ENCODE measurements around the gene COL1A1. TPM values are rescaled to one million over a fixed set of nuclear protein-coding genes. Genes with fewer than 3 reads are reported as not detected.

The COL1A1 gene
- total RNA-seq, 4 donors from 2014 or later: 20.7 to 123 (median 41.5) TPM

DNA sequence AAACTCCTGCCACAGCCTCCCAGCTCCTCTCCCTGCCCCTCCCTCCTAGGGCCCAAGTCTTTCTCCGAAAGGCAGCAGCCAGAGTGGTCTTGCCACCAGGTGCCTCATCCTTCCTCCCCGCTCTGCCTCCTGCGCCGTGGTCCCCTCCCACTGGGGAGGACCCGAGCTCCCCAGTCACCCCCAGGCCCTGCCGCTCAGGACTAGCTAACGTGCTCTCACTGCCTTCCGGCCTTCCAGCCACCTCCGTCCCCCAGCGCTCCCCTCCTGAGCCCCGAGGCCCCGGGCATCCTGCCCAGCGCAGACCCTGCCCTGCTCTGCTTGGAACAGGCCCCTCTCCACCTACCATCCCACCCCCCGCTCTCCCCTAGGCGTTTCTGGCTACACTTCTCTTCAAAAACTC, 19.4 kb upstream of the COL1A1 start:
- intact Hi-C loops (cut with DNase I): no loop called here
- DNase-seq (ENCODE audit: extremely low spot score): no peak
- Histone ChIP-seq H3K27ac (replicated peaks in 1 of 4) (peak overlapping the region in 2 of 4 donors; percentile 65 to 70), H3K27me3 (no peaks in the 10 kb centered on the region), H3K9me3 (no peaks in the 10 kb centered on the region), H3K4me1 (peaks cover 29 to 64% (median 62%) of the 10 kb centered on the region in 4 donors), H3K36me3 (no peaks in the 10 kb centered on the region), H3K4me3 (no peak overlapping the region)
- no peak for TF ChIP-seq EP300 (IDR thresholded peaks at IDR 0.05)
- no peak for TF ChIP-seq POLR2A (IDR thresholded peaks at IDR 0.05; ENCODE audit: low read depth)
- TF ChIP-seq POLR2AphosphoS5 (IDR thresholded peaks at IDR 0.05): no peak
- WGBS: 89% methylated on average over 15 of the region's 15 CpGs

DNA sequence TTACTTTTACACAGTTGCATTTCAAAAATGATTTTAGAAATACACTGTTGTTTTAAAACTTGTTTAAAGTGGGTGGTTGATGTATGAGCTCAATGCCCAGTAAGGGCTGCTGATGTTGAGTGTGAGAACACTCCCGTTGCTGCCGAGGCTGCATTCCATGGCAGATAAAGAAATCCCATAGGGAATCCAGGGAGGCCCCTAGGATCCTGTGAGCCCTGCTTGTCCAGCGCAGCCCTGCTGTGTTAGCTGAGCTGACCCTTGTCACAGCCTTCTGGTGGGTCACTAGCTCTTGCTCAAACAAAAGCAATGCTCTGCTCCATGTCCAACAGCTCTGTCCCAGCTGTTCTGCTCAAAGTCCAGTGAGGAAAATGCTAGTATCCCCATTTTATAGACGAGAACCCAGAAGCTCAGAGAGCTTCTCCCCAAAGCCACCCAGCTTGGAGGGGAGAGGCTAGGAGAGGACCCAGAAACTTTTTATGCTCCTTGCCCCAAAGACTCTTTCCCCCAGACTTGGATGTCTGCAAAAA, 18.6 kb upstream of the COL1A1 start:
- Histone ChIP-seq H3K27ac (replicated peaks in 1 of 4) (peak overlapping the region; percentile 67 to 75 (median 68)), H3K4me3 (no peak overlapping the region), H3K36me3 (no peaks in the 10 kb centered on the region), H3K4me1 (peaks cover 29 to 68% (median 62%) of the 10 kb centered on the region in 4 donors), H3K27me3 (no peaks in the 10 kb centered on the region), H3K9me3 (no peaks in the 10 kb centered on the region)
- DNase-seq (ENCODE audit: extremely low spot score): no peak
- WGBS: 43% methylated on average over 4 of the region's 4 CpGs
- intact Hi-C loops (cut with DNase I): no loop called here
- TF ChIP-seq, protein P1, sequence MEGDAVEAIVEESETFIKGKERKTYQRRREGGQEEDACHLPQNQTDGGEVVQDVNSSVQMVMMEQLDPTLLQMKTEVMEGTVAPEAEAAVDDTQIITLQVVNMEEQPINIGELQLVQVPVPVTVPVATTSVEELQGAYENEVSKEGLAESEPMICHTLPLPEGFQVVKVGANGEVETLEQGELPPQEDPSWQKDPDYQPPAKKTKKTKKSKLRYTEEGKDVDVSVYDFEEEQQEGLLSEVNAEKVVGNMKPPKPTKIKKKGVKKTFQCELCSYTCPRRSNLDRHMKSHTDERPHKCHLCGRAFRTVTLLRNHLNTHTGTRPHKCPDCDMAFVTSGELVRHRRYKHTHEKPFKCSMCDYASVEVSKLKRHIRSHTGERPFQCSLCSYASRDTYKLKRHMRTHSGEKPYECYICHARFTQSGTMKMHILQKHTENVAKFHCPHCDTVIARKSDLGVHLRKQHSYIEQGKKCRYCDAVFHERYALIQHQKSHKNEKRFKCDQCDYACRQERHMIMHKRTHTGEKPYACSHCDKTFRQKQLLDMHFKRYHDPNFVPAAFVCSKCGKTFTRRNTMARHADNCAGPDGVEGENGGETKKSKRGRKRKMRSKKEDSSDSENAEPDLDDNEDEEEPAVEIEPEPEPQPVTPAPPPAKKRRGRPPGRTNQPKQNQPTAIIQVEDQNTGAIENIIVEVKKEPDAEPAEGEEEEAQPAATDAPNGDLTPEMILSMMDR (IDR thresholded peaks at IDR 0.05): no peak
- TF ChIP-seq EP300 (IDR thresholded peaks at IDR 0.05): no peak

DNA sequence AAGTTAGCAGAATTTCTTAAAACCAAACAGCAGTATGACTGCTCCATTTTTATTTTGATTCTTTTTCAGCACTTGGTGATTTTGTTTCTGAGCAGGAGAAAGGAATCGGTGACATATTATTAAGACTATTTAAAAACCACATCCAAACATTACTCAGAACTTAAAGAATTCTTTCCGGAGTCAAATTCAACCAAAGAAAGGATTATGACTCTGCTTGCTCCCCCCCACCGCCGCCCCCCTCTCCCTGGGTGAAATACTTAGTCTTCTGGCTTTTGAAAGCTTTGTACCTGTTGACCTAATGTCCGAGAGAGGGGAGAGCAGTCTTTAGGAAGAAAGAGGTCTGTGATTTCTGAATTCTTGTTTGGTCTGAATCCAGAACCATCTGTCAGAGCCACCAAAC, 17.9 kb upstream of the COL1A1 start:
- H3K4me1 ChIP-seq: peaks cover 32 to 69% (median 65%) of the 10 kb centered on the region in 4 donors
- no peak for TF ChIP-seq POLR2A (IDR thresholded peaks at IDR 0.05; ENCODE audit: low read depth)

DNA sequence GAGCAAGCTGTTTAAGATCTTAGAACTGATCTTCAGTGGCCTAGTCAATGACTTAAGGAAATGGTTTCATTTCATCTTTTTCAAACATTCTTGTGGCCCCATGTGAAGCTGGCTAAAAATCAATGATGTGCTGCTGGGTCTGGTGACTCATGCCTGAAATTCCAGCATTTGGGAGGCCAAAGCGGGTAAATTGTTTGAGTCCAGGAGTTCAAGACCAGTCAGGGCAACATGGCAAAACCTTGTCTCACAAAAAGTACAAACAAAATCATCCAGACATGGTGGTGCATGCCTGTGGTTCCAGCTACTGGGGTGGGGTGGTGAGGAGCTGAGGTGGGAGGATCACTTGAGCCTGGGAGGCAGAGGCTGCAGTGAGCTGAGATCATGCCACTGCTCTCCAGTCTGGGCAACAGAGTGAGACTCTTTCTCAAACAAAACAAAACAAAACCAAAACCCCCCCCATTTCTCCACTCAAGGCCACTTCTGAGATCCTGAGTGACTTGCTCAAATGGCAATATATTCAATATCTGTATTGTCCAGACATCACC, 17.4 kb upstream of the COL1A1 start:
- no peaks in the 10 kb centered on the region for H3K36me3 ChIP-seq
- peaks cover 32 to 73% (median 65%) of the 10 kb centered on the region in 4 donors for H3K4me1 ChIP-seq
- H3K4me3 ChIP-seq: no peak overlapping the region
- peak overlapping the region; percentile 67 to 75 (median 68) for H3K27ac ChIP-seq (replicated peaks in 1 of 4)
- no peaks in the 10 kb centered on the region for H3K9me3 ChIP-seq
- peak in 1 of 2 donors; percentile 10 for TF ChIP-seq POLR2AphosphoS5 (IDR thresholded peaks at IDR 0.05)
- no peak for TF ChIP-seq EP300 (IDR thresholded peaks at IDR 0.05)
- TF ChIP-seq, protein P1 (IDR thresholded peaks at IDR 0.05): no peak
- TF ChIP-seq POLR2A (IDR thresholded peaks at IDR 0.05; ENCODE audit: low read depth): no peak
- WGBS: 46% methylated on average over 1 of the region's 1 CpG
- H3K27me3 ChIP-seq: no peaks in the 10 kb centered on the region
- DNase-seq (ENCODE audit: extremely low spot score): peak; percentile 88
- intact Hi-C loops (cut with DNase I): no loop called here

More for the DNA sequence above, 17.9 kb upstream of the COL1A1 start:
- intact Hi-C loops (cut with DNase I): no loop called here
- H3K4me3 ChIP-seq: no peak overlapping the region
- 49% methylated on average over 5 of the region's 5 CpGs for WGBS
- no peaks in the 10 kb centered on the region for H3K27me3 ChIP-seq
- no peaks in the 10 kb centered on the region for H3K36me3 ChIP-seq
- peak overlapping the region; percentile 67 to 75 (median 68) for H3K27ac ChIP-seq (replicated peaks in 1 of 4)
- DNase-seq (ENCODE audit: extremely low spot score): no peak
- H3K9me3 ChIP-seq: no peaks in the 10 kb centered on the region

DNA sequence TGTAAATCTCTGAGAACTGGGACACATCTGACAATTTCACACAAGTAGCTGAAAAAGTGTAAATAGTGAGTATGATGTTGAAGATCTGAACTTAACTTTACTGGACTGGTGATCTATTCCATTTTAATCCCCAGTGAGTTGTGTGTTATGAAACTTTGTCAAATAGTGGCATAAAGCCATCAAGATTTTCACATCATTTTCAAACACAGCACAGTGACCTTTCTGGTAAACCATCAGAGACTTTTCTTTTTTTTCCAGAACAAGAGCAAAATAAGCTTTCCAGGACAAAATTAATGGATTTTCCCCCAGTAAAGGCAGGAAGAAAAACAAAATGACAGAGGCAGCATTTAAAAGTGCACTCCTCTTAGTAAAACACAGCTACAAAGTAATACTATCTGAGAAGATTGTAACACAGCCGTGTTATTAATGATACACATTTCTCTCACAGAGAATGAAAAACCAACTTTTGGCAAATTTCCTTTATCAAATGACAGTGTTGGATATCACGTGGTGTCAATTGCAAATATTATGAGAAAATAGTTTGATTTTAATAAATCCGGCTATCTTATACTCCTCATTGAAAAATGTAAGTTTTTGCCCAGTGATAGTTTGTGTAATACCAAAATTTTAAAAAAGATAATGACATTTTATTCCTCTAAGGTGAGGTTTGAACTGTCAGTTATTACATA, 16.8 kb upstream of the COL1A1 start:
- Histone ChIP-seq H3K4me1 (peaks cover 32 to 74% (median 65%) of the 10 kb centered on the region in 4 donors), H3K27me3 (no peaks in the 10 kb centered on the region), H3K36me3 (no peaks in the 10 kb centered on the region), H3K9me3 (no peaks in the 10 kb centered on the region), H3K4me3 (no peak overlapping the region), H3K27ac (replicated peaks in 1 of 4) (peak overlapping the region; percentile 67 to 75 (median 68))
- 33% methylated on average over 3 of the region's 3 CpGs for WGBS
- intact Hi-C loops (cut with DNase I): no loop called here
- TF ChIP-seq POLR2A (IDR thresholded peaks at IDR 0.05; ENCODE audit: low read depth) (no peak), POLR2AphosphoS5 (IDR thresholded peaks at IDR 0.05) (peak in 1 of 2 donors; percentile 39)
- DNase-seq (ENCODE audit: extremely low spot score): no peak

DNA sequence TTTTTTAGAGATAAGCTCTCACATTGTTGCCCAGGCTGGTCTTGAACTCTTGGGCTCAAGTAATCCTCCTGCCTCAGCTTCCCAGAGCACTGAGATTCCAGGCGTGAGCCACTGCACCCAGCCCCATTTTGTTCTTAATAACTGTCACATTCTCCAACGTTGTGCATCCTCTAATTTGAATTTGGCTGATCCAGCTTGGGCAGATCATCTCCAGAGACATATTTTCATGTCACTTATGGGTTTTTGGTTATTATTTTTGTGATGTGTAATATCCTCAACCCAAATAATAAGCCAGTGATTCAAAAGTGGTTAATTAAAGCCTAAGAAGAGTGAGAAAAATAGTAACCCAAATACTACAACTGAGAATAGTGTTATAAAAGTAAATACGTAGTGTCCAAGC, 16.2 kb upstream of the COL1A1 start:
- TF ChIP-seq, protein P1 (IDR thresholded peaks at IDR 0.05): no peak
- TF ChIP-seq POLR2A (IDR thresholded peaks at IDR 0.05; ENCODE audit: low read depth): no peak
- TF ChIP-seq EP300 (IDR thresholded peaks at IDR 0.05): no peak
- no peak for TF ChIP-seq POLR2AphosphoS5 (IDR thresholded peaks at IDR 0.05)
- Histone ChIP-seq H3K36me3 (no peaks in the 10 kb centered on the region), H3K9me3 (no peaks in the 10 kb centered on the region), H3K27me3 (no peaks in the 10 kb centered on the region), H3K27ac (replicated peaks in 1 of 4) (peak overlapping the region; percentile 67 to 75 (median 68)), H3K4me1 (peaks cover 30 to 75% (median 60%) of the 10 kb centered on the region in 4 donors), H3K4me3 (no peak overlapping the region)
- DNase-seq (ENCODE audit: extremely low spot score): no peak
- intact Hi-C loops (cut with DNase I): no loop called here
- 30% methylated on average over 3 of the region's 3 CpGs for WGBS

Measured in esophagus muscularis mucosa (tissue), 4 donors.